Measurements from ENCODE around the gene COPB2. TPM values are rescaled to one million over a fixed set of nuclear protein-coding genes. Genes with fewer than 3 reads are reported as not detected.

COPB2 gene
- polyA plus RNA-seq, 3 donors from 2014 or later = 53.0 to 95.4 (median 89.4) TPM

Other genes with a start within 250 kb of the COPB2 start
- 10 to 100 TPM; 31.5 to 43.7 (median 39.1) TPM for gene MRPS22, start 45.6 kb downstream of the COPB2 start, polyA plus RNA-seq
- gene RBP2, start 86.9 kb upstream of the COPB2 start, polyA plus RNA-seq = not detected
- not detected for gene RBP1, start 150.1 kb upstream of the COPB2 start, polyA plus RNA-seq

All from immature natural killer cell (primary cell).